Pancreas (tissue), 10 donors: ENCODE measurements around the gene MBTPS1. TPM values are rescaled to one million over a fixed set of nuclear protein-coding genes. Genes with fewer than 3 reads are reported as not detected.

Experiments
- ATAC-seq, 4 donors: fragments of 200-7000 bp; cut with Tn5 transposase; one replicate each; pipeline versions ENCODE4 v1.8.0 to v1.9.1; 2020; ENCODE audit warnings: mild to moderate bottlenecking in 4 of 4, moderate library complexity in 4 of 4
- DNase-seq, 6 donors: peaks; one replicate each; pipeline ENCODE4 v3.0.0-alpha.2; 2020
- FAIRE-seq: peaks from 2 replicates; lab custom pipeline; 2012; peaks lifted over from hg19 to GRCh38; lab: Jason Lieb, UNC
- H3K27ac ChIP-seq, 4 donors: fragments of 200-600 bp; sonication (generic); 1 replicate in 3 of 4; 2 replicates in 1 of 4; pipeline versions ENCODE4 v1.5.0 to v1.8.0; 2020
- H3K27me3 ChIP-seq, 4 donors: fragments of 200-600 bp; one replicate each; pipeline ENCODE4 v1.8.0; 2021
- H3K36me3 ChIP-seq, 3 donors: fragments of 200-600 bp; sonication (generic) in 1 of 3; one replicate each; pipeline versions ENCODE4 v1.5.0 to v1.8.0; 2020 to 2021
- H3K4me1 ChIP-seq, 3 donors: fragments of 200-600 bp; one replicate each; pipeline ENCODE4 v1.8.0; 2021
- H3K4me3 ChIP-seq, 4 donors: fragments of 200-600 bp; sonication (generic) in 2 of 4; one replicate each; pipeline versions ENCODE4 v1.5.0 to v1.8.0; 2020 to 2021
- H3K9me3 ChIP-seq, 4 donors: fragments of 200-600 bp; one replicate each; pipeline ENCODE4 v1.8.0; 2021
- CTCF ChIP-seq, 4 donors: fragments of 200-600 bp; sonication (generic) in 3 of 4; IDR thresholded peaks; one replicate each; pipeline versions ENCODE4 v1.5.0 to v1.8.0; 2021; ENCODE audit warnings: antibody characterized with exemption in 4 of 4
- WGBS, 2 donors: extraction: QIAGEN DNeasy Blood & Tissue Kit; methylation state at CpG; one replicate each; pipeline ENCODE4 v1.1.7; 2013; 5-methylcytosine and 5-hydroxymethylcytosine counted together
- intact Hi-C, 3 donors: fragments of 100-400 bp; cut with DNase I; formaldehyde crosslinking; loops; one replicate each; pipeline versions ENCODE4 v1.11.1 to v1.14.2; 2022
- polyA plus RNA-seq, 2 donors: library from polyadenylated mRNA; stranded (reverse); fragments of 200-250 nt; gene quantifications; one replicate each; pipeline ENCODE4 v1.2.3, GENCODE V29; 2013
- total RNA-seq, 6 donors: library from RNA; stranded (reverse); fragmentation: NEBNext Ultra II Directional in 4 of 6; extraction: Animal tissue kit (Norgen Biotek cat#: 25700) in 4 of 6; gene quantifications; one replicate each; pipeline versions ENCODE4 v1.2.1 to v1.2.4, GENCODE V29; 2021 to 2023
- donor health status: healthy with polysubstance abuse.
- donor health status: DM: no; HTN: no; CAD: no; lungs with moderate emphysema.
- donor health status: DM: no; HTN: no; CAD: no.
- donor health status: control.
- donor health status: control.
- donor health status: Bipolar disorder and iron deficiency.
- donor health status: DM: yes; HTN: yes; CAD: no.
- donor health status: DM: no; HTN: no; CAD: no.
- donor health status: DM: no; HTN: no; CAD: no.
- donor health status: DM: yes; HTN: yes; CAD: no.

The MBTPS1 gene
- total and polyA plus RNA-seq, 8 donors: 32.8 to 56.8 (median 43.2) TPM

- ATAC-seq (no peak), FAIRE-seq (no peak), DNase-seq (peak in 2 of 6 donors; percentile 38 to 48)
- WGBS, 2 donors: 78 to 80% methylated on average over 36 of the region's 36 CpGs
- Histone ChIP-seq H3K27me3 (no peaks in the 10 kb centered on the region), H3K36me3 (no peaks in the 10 kb centered on the region), H3K9me3 (no peaks in the 10 kb centered on the region), H3K4me3 (no peak overlapping the region), H3K27ac (no peak overlapping the region), H3K4me1 (peaks cover 9 to 12% (median 11%) of the 10 kb centered on the region in 3 donors)
- intact Hi-C loops: loop anchor here in 1 of 3 donors (10.0 kb wide), 1 partner anchor 80 kb away; the partner anchor contains the start of gene NECAB2
- no peak for TF ChIP-seq CTCF (IDR thresholded peaks at IDR 0.05)
These were observed 71.5 kb downstream of the MBTPS1 start for GRCh38 chr16:84045001-84045817.

GRCh38 chr16:84044118-84044488 is 72.6 kb downstream of the MBTPS1 start:
- intact Hi-C loops: loop anchor here in 1 of 3 donors (10.0 kb wide), 1 partner anchor 79 kb away; the partner anchor contains the start of gene NECAB2

DNA sequence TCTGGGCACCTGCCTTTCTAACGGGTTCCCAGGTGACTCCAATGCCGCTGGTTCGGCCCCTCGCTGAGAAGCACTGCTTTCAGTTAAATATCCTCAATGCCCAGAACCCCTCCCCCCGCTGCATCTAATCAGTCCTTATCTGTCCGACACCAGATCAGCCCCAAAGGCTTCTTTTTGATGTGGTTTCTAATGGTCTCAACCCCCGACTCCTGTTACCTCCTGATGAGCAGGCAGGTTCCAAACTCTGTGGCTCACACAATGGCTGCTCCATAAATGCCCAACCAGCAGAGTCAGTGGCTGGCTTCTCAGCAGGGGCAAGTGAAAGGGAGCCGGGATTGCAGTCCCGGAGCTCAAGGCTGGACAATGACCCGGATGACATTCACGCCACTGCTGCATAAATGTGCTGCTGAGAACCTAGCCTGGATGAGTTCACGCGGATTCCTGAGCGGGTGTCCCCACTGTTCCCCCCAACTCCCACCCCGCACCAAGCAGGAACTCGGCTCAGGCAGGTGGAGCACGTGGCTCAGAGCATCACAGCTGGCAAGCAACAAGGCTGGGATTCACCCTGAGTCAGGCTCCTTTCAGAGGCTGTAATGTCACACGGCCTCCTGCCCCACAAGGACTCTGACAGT is 73.1 kb downstream of the MBTPS1 start:
- H3K36me3 ChIP-seq: no peaks in the 10 kb centered on the region
- H3K4me3 ChIP-seq: no peak overlapping the region
- 59 to 63% methylated on average over 18 of the region's 18 CpGs for WGBS, 2 donors
- peaks cover 2 to 5% (median 5%) of the 10 kb centered on the region in 3 donors for H3K4me1 ChIP-seq
- H3K9me3 ChIP-seq: no peaks in the 10 kb centered on the region
- TF ChIP-seq CTCF (IDR thresholded peaks at IDR 0.05): no peak
- DNase-seq (peak in 1 of 6 donors; percentile 43), FAIRE-seq (no peak), ATAC-seq (no peak)
- H3K27me3 ChIP-seq: no peaks in the 10 kb centered on the region
- no peak overlapping the region for H3K27ac ChIP-seq
- intact Hi-C loops: loop anchor here in 1 of 3 donors (10.0 kb wide), 1 partner anchor 79 kb away; the partner anchor contains the start of gene NECAB2

More at GRCh38 chr16:84044118-84044488, 72.6 kb downstream of the MBTPS1 start:
- no peaks in the 10 kb centered on the region for H3K36me3 ChIP-seq
- no peak for ATAC-seq
- H3K27me3 ChIP-seq: no peaks in the 10 kb centered on the region
- H3K9me3 ChIP-seq: no peaks in the 10 kb centered on the region
- H3K4me1 ChIP-seq: peaks cover 7 to 10% (median 9%) of the 10 kb centered on the region in 3 donors
- no peak overlapping the region for H3K27ac ChIP-seq
- no peak overlapping the region for H3K4me3 ChIP-seq
- DNase-seq: peak in 2 of 6 donors; percentile 37 to 47
- no peak for TF ChIP-seq CTCF (IDR thresholded peaks at IDR 0.05)
- no peak for FAIRE-seq
- 50 to 51% methylated on average over 5 of the region's 5 CpGs for WGBS, 2 donors

DNA sequence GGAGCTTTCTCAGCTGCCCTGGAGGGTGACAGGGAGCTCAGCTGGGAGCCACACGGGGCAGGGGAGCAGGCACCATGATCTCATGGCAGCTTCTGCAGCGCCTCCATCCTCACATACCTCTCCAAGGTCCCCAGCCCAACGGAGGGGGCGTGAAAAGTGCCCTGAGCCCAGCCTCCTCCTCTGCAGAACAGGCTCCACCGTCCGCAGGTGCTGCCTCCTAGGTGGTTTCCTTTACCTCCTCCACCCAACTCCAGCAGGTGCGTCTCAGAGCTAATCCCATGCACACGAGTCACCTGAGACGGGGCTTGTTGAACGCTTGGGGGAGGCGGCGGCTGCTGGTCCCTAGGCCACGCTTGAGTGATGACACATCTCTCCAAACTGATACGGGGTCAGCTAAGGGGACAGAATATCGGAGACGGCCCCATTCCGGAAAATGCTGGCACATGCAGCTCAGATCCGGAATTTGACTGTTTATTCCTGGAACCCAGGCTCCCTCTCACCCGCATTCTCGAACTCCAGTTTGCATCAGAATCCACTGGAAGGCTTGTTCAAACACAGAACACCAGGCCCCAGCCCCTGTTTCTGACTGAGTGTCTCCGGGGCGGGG is 73.8 kb downstream of the MBTPS1 start:
- no peak for ATAC-seq
- Histone ChIP-seq H3K27ac (no peak overlapping the region), H3K27me3 (no peaks in the 10 kb centered on the region), H3K36me3 (no peaks in the 10 kb centered on the region), H3K9me3 (no peaks in the 10 kb centered on the region), H3K4me3 (no peak overlapping the region), H3K4me1 (peaks cover 0 to 3% (median 0%) of the 10 kb centered on the region in 3 donors)
- FAIRE-seq: no peak
- no peak for TF ChIP-seq CTCF (IDR thresholded peaks at IDR 0.05)
- WGBS, 2 donors: 62 to 66% methylated on average over 22 of the region's 22 CpGs
- intact Hi-C loops: loop anchor here in 1 of 3 donors (10.0 kb wide), 1 partner anchor 78 kb away; the partner anchor contains the start of gene NECAB2
- peak in 1 of 6 donors; percentile 54 for DNase-seq
